HFF-Myc (cell line): Measurements from ENCODE around the gene F8.

Experiments
- DNase-seq: peaks from one replicate; pipeline ENCODE4 v3.0.0-alpha.2; 2011; ENCODE audit warnings: low read depth; ENCODE audit errors: extremely low read depth
- H3K4me3 ChIP-seq: replicated peaks from 2 replicates; pipeline ENCODE4 v1.5.1; 2011; ENCODE audit warnings: low read depth, mild to moderate bottlenecking, control low read depth, low read length
- TF ChIP-seq, protein P1 (sequence below): IDR thresholded peaks from 2 replicates; pipeline ENCODE4 v1.5.1; 2012; ENCODE audit warnings: mild to moderate bottlenecking, low read depth, low read length, control low read depth; ENCODE audit errors: missing control alignments

The F8 gene

DNA sequence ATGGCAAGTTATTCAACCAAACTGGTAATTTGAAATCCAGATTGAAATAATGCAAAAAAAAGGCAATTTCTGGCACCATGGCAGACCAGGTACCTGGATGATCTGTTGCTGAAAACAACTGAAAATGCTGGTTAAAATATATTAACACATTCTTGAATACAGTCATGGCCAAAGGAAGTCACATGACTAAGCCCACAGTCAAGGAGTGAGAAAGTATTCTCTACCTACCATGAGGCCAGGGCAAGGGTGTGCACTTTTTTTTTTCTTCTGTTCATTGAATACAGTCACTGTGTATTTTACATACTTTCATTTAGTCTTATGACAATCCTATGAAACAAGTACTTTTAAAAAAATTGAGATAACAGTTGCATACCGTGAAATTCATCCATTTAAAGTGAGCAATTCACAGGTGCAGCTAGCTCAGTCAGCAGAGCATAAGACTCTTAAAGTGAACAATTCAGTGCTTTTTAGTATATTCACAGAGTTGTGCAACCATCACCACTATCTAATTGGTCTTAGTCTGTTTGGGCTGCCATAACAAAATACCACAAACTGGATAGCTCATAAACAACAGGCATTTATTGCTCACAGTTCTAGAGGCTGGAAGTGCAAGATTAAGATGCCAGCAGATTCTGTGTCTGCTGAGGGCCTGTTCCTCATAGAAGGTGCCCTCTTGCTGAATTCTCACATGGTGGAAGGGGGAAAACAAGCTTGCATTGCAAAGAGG, 212.4 kb downstream of the F8 start:
- H3K4me3 ChIP-seq: no peak overlapping the region
- no peak for DNase-seq
- TF ChIP-seq, protein P1, sequence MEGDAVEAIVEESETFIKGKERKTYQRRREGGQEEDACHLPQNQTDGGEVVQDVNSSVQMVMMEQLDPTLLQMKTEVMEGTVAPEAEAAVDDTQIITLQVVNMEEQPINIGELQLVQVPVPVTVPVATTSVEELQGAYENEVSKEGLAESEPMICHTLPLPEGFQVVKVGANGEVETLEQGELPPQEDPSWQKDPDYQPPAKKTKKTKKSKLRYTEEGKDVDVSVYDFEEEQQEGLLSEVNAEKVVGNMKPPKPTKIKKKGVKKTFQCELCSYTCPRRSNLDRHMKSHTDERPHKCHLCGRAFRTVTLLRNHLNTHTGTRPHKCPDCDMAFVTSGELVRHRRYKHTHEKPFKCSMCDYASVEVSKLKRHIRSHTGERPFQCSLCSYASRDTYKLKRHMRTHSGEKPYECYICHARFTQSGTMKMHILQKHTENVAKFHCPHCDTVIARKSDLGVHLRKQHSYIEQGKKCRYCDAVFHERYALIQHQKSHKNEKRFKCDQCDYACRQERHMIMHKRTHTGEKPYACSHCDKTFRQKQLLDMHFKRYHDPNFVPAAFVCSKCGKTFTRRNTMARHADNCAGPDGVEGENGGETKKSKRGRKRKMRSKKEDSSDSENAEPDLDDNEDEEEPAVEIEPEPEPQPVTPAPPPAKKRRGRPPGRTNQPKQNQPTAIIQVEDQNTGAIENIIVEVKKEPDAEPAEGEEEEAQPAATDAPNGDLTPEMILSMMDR: no peak

DNA sequence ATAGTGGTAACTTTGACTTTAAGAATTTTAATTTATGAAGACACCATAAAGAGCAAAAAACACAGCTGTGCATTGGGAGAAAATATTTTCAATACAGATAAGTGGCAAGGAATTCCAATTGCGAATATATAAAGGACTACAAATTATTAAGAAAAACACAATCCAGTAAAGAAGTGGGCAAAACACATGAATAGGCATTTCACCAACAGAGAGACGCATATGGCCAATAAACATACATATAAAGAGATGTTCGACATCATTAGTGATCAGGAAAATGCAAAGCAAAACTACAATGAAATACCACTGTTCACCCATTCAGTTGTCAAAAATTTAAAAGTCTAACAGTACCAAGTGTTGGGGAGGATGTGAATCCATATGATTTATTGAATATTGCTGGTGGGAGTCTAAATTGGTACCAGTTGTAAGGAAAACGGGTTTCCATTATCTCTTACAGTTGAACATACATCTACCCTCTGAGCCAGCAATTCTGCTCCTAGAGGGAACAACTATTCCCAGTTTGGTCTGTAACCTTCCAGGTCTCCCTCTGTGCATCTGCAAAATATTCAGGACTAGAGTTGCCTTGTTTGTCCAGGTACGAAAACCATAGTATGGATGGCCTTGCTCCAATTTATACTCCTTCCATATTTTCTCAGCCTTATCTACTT, 215.6 kb downstream of the F8 start:
- DNase-seq: no peak
- TF ChIP-seq, protein P1: no peak
- H3K4me3 ChIP-seq: no peak overlapping the region

DNA sequence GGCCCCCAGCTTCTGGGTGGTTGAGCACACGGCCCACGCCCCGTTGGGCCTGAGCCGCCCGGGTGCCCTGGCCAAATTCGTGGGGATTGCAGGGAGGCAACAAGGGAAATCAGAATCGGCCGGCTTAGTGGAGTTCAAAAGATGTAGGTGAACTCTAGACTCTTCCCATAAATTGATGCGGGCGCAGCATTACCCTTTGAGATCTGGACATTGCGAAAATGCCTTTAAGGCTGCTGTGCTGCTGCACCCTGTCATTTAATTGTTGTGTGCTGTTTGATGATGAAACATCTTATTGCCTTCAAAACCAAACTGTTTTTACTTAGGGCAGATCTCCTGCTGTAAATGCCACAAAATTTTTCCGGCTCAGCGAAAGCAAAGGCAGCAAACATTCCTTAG, 216.8 kb downstream of the F8 start:
- DNase-seq: no peak
- TF ChIP-seq, protein P1: no peak
- peak overlapping the region; percentile 48 for H3K4me3 ChIP-seq

DNA sequence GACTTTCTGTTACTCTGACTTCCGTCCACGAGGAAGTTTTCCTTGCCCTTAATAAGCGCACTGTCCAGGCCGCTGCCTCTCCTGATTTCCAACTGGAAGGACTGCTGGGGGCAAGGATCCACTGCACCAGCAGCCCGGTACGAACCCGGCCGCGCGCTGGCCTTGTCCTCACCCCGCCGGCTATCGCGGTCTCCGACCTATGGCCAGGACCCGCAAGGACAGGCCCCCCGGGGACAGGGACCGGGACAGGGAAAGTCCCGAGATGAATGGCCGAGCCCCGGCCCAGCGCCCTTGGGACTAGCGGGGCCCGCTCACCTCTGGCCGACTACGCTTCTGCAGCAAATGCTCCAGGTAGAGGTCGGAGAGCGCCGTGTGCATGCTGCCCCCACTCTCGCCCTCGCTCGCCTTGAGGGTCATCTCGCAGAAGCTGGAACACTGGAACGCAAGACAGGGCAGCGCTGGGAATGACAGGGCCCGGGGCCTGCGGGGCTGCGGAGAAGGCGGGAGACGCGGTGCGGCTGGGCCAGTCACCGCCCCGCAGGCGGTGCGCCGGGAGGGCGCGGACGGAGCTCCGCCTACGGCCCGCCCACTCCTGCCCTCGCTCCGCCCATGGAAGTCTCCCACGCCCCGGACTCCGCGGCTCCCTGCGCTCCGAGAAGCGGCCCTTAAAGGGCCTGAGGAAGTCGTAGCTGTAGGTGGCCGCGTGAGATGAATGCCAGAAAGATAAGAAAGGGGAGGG, 217.4 kb downstream of the F8 start, which contains the start of gene MPP1:
Gene MPP1, minus strand, starts transcription at position 529 of the 739 bp plus-strand sequence. Its CDS starts 112 bp downstream, at position 417.
- H3K4me3 ChIP-seq: peak within 1 kb of the TSS; percentile 48
- no peak for DNase-seq
- TF ChIP-seq, protein P1: no peak

DNA sequence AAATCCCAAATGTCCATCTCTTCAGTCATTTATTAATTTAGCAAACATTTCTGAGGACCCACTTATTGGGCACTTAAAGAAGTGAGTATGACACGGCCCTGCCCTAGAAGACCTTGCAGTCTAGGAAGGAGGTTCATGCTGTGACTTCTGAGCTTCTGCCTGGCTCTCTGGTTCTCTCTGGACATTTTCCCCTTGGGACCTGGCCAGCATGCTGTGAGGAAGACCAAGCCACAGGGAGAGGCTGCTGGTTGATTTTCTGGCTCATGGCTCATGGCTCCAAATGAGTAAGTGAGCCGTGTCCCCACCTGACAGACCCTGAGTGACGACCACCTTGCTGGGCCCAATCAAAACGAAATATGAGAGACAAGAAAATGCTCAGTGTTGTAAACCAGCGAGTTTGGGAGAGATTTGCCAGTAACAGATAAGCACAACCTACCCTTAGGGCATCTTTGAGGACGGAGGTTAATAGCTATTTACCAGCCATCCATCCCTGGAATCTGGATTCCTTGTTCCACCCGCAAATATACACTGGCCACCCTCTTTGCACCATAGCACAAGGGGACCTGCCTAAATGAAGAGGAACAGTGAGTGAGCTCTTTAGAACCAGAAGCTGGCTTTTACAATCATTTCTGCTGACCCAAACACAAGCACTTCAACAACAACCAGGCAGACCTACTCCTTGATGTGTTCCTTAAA, 218.1 kb downstream of the F8 start:
- H3K4me3 ChIP-seq: peak overlapping the region; percentile 48
- TF ChIP-seq, protein P1: no peak
- DNase-seq: no peak

DNA sequence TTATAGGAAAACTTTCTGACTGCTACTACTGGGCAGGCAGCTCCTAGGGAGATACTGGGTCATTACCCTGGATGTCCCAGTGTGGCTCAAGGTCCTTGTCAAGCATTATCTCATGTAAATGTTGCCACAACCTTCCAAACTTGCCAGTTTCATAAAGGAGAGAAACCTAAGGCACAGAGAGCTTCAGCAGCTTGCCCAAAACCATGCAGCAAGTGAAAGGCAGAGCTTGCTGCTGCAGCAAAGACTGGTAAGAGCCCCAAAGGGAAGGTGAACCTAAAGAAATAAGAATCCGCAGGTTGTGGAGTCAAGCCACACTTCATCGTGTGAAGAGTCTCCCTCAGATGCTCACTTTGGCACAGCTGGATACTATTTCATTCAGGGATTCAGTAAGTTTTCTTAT, 219.6 kb downstream of the F8 start:
- no peak overlapping the region for H3K4me3 ChIP-seq
- no peak for DNase-seq
- TF ChIP-seq, protein P1: no peak
